ENCODE data around the gene RBMS3.
"Not testable (repeated sequence)": the region's sequence is repeated elsewhere in the genome, so short reads cannot be mapped to it uniquely, and the experiment has no call there.

RBMS3 gene

DNA sequence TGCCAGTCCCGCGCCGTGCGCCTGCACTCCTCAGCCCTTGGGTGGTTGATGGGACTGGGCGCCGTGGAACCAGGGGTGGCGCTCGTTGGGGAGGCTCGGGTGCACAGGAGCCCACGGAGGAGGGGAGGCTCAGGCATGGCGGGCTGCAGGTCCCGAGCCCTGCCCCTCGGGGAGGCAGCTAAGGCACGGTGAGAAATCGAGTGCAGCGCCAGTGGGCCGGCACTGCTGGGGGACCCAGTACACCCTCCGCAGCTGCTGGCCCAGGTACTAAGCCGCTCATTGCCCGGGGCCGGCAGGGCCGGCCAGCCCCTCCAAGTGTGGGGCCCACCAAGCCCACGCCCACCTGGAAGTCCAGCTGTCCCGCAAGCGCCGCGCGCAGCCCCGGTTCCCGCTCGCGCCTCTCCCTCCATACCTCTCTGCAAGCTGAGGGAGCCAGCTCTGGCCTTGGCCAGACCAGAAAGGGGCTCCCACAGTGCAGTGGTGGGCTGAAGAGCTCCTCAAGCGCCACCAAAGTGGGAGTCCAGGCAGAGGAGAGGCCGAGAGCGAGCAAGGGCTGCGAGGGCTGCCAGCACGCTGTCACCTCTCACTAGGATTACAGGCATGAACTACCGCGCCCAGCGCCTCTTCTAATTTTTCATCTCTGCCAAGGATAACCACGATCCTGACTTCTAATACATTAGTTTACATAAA lies 192.8 kb downstream of the RBMS3 start:
- in situ Hi-C loops (cut with MboI; ENCODE audit: low sequenced_read_pairs), result not testable (repeated sequence)

DNA sequence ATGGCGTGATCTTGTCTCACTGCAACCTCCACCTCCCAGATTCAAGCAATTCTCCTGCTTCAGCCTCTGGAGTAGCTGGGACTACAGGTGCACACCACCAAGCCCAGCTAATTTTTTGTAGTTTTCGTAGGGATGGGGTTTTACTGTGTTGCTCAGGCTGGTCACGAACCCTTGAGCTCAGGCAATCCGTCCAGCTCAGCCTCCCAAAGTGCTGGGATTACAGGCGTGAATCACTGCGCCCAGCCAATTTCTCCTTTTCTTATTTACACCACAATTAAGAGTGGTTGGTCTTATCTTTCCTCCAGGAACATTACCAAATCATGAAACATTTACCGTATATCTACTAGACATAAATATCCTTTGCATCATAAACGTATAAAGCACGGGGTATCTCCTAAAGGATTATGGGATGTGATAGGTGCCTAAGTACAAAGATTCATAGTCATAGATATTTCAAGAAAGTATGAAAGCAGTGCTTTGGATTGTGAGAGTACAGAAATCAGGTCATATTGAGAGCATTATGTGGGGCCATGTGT lies 194.5 kb downstream of the RBMS3 start:
- in situ Hi-C loops (cut with MboI; ENCODE audit: low sequenced_read_pairs), result no loop called here

DNA sequence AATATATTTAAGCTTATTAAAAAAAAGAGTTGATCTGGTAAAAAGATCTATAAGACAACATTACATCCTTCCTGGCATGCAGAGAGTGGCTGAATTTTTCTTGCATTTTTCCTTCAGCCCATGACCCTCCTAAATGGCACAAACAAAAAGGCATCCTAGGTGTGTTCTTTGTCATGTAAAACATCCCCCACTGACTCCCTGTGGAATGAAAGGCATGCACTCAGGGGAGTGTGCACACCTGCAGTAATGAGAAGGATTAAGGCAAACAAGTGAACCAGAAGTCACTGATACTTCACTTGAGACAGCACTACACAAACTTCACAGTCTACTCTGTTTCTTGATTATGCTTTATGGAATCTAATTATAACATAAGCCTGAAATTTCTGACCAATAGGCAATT lies 195.0 kb downstream of the RBMS3 start:
- in situ Hi-C loops (cut with MboI; ENCODE audit: low sequenced_read_pairs), result no loop called here

DNA sequence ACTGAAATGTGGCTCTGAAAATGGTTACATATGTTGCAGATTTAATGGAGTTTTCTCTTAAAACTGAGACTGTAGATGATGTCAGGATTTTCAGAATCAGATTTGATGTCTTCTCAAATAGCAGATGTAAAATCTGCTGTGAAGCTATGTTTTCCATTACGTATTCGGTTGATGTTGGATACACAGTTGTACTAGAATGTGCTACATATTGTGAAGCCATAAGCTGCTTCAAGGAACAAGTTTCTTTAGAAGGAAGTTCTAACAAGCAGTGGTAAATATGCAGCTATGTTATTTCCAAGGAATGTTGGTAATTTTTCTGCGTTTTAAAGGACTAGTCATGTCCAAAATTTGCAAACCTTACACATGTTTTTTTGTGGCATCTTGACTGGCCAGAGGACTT lies 197.7 kb downstream of the RBMS3 start:
- in situ Hi-C loops (cut with MboI; ENCODE audit: low sequenced_read_pairs), result no loop called here

DNA sequence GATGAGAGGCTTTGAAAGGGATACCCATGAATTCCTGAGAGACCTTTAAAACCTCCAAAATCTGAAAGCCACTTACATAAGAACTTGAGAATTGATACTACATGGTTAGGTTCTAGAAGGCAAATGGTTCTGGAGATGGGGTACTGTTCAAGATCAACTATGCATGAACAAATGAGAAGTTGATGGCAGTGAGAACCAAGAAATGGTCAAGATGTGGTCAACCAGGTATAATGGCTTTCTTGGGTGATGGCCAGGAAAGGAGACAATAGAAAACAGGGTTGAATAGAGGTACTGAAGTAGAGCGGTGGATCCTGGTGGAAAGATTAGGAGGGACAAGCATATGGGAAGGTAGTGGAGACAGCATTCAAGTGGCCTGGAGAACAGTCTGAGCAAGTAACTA lies 200.4 kb downstream of the RBMS3 start:
- in situ Hi-C loops (cut with MboI; ENCODE audit: low sequenced_read_pairs), result no loop called here

DNA sequence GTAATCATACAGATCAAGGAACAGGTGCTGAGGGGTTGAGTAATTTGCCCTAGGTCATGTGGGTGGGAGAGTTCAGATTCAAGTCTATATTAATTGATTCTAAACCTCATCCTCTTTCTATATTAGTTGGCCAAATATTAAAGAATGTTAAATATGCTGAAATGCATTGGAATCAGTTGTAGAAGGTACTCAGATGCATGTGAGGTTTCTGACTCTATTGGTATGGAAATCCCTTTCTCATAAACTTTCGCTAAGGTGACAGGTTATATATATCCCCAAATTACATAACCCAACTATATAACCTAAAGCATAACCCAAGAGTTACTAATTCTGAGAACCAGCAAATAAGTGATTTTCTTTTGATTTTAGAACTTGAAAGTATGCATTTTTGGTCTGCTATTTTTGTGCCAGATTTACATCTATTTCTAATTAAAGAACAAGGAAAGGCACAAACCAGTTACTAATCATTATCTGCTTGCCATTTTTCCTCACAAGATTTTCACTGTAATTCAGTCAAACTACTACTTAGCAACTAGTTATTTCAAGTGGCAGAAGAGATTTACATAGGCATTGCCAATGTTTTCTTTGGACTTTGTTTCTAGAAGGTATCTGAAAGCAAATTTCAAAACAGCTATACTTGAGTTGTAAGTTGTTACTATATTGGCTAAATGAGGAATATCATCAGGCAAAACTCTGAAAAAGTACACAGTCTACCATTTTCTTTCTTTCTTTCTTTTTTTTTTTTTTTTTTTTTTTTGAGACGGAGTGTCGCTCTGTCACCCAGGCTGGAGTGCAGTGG lies 201.3 kb downstream of the RBMS3 start:
- in situ Hi-C loops (cut with MboI; ENCODE audit: low sequenced_read_pairs), result no loop called here

DNA sequence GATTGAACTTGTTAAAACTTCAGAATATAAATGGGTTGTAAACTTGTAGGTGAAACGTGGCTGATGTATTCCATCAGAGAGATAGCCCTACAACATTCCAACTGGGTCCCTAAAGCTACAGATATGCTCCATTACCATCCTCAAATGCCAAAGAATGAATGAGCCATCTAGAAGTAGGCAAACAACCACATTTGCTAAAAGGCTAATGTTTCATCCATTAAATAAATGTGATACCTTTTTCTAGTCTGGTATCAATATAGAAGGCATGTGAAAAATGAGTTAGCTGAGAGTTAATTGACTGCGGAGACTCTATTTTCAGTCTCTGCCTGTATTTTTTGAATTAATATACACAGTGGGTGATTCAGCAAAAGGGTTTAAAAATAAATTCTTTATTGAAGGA lies 203.8 kb downstream of the RBMS3 start:
- in situ Hi-C loops (cut with MboI; ENCODE audit: low sequenced_read_pairs), result no loop called here

DNA sequence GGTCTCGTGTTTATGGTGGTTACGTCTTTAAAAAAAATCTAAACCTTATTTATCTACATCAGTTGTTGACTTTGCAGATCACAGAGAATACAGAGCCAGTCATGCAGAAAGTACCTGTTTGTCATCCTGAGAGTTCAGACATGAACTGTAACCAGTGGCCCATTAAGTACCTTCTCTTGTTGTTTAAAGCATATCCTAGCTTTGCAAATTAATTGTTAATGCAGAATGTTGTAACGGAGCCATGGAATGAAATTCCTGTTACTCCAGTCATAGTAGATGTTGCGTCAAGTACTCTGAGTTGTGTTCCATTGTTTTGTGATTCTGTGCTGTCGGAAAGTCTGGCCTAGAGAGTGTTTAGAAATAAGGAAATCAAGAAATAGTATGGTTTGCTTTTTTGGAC lies 205.2 kb downstream of the RBMS3 start:
- in situ Hi-C loops (cut with MboI; ENCODE audit: low sequenced_read_pairs), result no loop called here

DNA sequence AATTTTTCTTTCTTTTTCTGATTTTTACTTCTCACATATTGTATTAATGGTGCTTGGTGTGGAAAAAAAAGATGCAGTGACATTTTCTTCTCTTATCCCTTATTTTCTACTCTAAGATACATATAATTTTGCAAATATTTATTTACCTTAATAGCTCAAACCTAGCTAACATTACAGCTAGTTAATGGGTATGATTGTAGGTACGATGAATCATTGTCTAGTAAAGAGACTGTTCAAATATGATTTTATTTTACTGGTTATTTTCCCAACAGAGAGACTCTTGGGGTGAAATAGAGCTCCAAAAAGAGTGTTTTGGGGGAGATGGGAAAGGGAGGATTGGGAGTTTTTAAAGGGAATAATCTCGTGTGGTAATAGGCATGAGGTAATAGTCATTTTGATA lies 206.0 kb downstream of the RBMS3 start:
- in situ Hi-C loops (cut with MboI; ENCODE audit: low sequenced_read_pairs), result no loop called here

DNA sequence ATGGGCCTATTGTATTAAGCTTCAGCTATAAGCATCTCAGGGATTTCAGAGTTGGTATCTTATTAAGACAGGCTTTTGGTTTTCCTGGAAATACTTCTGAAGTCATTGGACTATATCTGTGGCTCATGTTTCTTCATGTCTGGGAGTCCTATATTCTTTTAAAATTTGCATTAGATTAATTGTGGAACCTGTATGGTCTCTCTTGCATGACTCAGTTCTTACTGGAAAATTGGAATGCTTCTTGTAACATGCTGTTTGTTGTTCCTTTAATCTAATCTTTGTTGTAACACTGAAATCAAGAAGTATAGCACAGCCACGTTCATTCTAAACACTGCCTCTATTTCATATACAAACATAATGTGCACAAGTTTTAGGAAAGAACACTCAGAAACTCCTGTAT lies 208.1 kb downstream of the RBMS3 start:
- in situ Hi-C loops (cut with MboI; ENCODE audit: low sequenced_read_pairs), result no loop called here

DNA sequence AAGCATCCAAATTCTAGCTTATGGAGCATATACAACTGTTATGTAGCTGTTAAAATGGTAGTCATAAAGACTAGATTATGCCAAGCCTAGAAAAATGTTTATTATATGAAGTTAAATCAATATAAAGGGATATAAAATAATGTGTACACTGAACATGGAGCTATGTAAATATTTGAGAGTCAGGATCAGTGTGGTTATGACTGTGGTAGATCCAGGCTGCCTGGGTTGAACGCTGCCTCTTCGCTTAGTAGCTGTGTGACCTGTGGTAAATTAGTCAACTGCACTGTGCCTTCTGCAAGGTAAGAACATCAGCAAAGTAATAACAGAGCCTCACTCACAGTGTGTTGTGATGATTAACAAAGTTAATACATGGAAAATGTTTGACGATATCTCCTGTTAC lies 212.2 kb downstream of the RBMS3 start:
- in situ Hi-C loops (cut with MboI; ENCODE audit: low sequenced_read_pairs), result no loop called here

DNA sequence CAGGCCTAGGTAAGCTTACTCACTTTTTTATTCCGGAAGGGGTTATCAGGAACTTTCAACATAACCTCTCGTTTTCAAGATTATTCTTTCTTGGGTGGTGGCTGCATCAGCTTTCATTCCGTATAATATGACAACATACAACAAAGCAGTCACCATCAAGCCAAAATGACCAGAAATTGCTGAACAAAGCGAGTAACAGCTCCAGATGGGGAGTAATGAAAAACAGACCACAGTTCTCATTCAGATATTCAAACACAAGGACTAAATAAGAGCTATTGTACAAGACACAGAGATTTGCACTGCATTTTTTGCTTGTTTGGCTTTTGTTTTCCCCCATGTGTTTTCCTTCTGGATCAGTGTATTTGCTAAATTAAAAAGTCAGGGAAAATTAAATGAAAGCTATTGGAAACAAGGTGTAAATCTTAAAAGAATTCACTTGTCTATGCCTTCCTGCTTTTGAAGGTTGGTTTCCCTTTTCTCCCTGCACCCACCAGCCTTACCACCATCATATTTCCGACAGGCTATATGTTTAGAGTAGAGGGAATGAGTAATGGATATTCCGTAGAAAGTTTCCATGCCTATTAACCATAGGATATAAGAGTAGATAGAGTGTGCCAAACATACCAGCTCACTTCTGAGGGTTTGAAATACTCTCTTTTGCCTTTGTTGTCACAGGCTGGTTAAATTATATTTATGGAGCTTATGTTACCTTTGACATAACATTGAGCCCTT lies 213.6 kb downstream of the RBMS3 start:
- in situ Hi-C loops (cut with MboI; ENCODE audit: low sequenced_read_pairs), result no loop called here

DNA sequence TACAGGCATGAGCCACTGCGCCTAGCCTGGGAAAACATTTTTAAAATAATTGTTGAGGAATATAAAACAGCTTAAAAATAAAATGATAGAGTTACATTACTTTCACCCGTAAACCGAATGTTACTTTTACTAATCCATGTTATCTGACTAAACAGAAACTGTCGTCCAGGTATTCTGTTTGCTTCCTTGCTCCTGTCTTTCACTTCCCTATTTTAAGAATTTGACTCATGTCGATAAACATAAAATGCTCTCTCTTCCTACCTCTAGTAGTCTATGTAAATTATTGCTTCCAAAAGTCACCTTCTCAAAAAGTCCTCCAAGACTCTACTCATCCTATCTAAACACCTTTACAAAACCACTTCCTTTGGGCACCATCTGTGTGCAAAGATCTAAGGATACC lies 216.4 kb downstream of the RBMS3 start:
- in situ Hi-C loops (cut with MboI; ENCODE audit: low sequenced_read_pairs), result no loop called here

DNA sequence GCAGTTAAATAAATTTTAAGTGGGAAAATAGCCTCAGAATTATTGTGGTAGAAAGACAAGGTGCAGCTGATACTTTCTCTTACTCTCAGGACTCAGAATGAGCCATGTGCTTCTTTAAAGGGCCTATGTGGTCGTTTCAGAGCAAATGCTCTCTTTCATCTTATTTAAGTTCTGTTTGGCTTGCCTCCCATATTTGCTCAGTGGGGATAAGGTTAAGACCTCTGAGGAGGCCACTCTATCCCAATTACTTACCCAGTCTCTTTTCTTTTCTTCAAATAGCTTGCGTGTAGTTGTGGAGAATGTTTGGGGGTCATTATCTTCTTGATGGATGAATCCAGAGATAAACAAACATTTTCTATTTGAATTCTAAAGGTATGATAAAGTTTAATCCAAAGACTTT lies 221.9 kb downstream of the RBMS3 start:
- in situ Hi-C loops (cut with MboI; ENCODE audit: low sequenced_read_pairs), result no loop called here

DNA sequence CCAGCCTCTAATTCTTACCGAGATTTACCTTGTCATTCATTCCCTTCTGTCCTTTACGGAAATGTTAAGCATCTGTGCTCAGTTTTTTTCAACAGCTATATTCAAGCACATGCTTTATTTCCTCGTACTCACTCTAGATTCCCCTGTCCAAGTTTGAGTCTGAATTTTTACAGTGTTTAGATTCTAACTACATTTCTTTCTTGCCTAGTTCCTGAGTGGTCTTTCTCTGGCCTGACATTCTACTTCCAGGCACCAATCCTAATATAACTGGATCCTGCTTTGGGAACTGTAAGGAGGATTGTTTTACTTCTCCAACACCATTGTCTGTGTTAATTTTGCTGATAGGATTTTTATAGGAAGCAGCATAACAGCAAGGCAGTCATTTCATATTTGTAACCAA lies 222.4 kb downstream of the RBMS3 start:
- in situ Hi-C loops (cut with MboI; ENCODE audit: low sequenced_read_pairs), result no loop called here

DNA sequence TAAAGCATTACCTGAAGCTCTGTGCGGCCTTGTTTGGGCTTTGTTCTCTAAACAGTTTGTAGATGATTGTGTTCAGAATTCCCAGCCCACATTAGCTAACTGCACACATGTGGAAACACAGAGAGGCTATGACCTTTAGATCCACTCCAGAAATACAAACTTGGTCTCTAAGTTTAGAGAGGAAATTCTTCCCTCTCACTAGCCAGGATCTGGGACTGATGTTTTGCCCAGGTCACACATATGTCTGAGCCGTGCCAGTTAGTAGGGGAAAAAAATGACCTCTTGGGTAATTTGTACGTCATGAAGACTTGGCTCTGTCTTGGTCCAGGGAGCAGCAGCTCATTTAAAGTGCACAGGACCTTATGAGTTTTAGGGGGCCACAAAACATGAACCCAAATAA lies 223.1 kb downstream of the RBMS3 start:
- in situ Hi-C loops (cut with MboI; ENCODE audit: low sequenced_read_pairs), result no loop called here

DNA sequence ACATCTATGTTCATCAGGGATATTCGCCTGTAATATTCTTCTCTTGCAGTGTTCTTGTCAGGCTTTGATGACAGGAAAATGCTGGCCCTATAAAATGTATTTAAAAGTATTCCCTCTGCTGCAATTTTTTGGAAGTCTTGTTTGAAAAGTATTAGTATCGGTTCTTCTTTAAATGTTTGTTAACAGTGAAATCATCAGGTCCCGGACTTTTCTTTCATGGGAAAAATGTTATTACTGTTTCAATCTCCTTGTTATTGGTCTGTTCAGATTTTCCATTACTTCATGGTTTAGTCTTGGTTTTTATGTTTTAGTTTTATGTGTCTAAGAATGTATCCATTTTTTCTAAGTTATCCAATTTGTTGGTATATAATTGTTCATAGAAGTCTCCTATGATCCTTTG lies 225.6 kb downstream of the RBMS3 start:
- in situ Hi-C loops (cut with MboI; ENCODE audit: low sequenced_read_pairs), result no loop called here

DNA sequence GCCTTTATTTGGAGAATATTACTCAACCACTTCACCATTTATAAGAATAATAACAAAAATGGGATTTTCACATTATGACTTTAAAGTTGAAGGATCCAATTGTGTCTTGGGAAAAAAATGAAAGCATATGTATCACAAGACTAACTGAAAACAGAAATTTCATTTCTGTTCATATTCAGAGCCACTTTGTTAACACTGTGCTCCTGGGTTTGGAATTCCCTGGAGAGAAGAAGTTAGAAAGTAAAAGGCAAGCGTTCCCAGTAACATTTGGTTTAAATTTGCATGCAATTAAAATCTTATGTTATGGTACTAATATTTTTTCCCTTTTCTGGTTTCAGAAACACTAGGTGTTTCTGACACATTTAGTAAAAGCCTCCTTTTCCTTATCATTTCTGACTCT lies 230.8 kb downstream of the RBMS3 start:
- in situ Hi-C loops (cut with MboI; ENCODE audit: low sequenced_read_pairs), result no loop called here

DNA sequence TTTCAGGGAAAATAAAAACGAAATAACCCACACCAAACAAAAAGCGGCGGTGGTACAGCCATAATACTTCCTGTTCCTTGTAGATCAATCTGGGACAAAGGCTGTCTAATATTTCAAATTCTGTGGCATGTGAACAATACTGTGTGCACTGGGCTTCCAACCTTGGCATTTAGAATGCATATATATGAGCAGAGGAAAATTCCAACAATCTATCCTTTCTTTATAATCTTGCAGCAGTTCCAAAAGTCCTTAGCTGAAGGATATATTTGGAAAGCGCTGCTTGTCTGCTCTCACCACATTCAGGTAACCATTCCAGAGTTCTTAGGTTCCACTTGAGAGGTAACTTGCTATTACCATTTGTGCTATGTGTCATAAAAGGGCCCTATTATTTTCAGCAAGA lies 231.8 kb downstream of the RBMS3 start:
- in situ Hi-C loops (cut with MboI; ENCODE audit: low sequenced_read_pairs), result no loop called here

DNA sequence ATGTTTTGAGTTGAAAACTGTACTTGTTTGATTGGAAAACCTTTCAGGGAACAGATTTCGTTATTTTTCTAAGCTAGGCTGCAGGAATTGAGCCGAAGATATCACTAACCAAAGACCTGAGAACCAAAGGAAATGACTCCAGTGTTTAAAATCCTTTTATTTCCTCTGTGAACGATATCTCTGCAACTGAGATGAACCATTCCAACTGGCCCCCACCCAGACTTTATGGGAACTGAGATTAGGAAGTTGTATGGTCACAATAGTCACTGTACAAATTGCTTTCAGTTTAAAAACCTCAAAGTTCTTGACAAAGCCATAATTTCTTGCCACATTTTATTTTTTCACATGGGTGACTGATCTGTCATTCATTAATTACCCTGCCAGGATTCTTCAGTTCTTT lies 232.4 kb downstream of the RBMS3 start:
- in situ Hi-C loops (cut with MboI; ENCODE audit: low sequenced_read_pairs), result no loop called here

DNA sequence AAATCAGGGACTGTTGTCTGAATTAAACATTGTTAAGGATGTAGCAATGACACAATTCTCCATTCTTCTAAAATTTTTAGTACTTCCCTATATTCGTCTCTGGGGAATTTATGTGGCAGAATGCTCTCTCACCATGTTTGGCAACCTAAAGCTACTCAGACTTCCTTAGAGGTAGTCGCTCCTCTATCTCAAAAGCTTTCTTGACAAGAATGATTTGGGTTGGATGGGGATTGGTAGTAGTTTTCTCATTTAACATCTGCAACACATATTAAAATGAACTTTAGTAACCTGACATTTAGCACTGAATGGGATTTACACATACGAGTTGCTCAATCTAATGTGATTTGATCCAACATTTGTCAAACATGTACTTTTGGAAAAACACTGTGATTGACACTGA lies 233.3 kb downstream of the RBMS3 start:
- in situ Hi-C loops (cut with MboI; ENCODE audit: low sequenced_read_pairs), result no loop called here

DNA sequence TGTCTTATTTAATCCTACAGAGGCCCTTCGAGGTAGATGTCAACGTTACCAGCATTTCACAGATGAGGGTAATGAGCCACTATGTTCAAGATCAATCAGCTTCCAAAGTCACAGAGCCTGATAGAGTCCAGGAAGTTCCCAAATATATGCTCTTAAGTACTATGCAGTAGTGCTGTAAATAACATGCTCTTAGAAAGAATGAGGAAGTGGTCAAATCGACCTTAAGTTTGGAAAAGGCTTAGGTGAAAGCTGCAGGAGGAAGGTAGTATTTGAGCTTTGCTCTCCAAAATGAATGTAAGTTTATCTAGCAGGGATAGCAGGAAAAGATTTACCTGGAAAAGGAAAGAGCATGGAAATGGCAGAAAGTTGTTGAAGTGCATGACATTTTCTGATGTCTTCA lies 234.0 kb downstream of the RBMS3 start:
- in situ Hi-C loops (cut with MboI; ENCODE audit: low sequenced_read_pairs), result no loop called here
